Astrocyte (in vitro differentiated cells and primary cell): Measurements from ENCODE around the gene EYS.

Experiments used
- CTCF ChIP-seq: IDR thresholded peaks from 2 replicates; pipeline ENCODE4 v1.5.1; 2011; ENCODE audit warnings: low read depth, mild to moderate bottlenecking, inconsistent platforms, low read length, moderate library complexity; ENCODE audit not compliant: insufficient read depth
- EZH2 ChIP-seq: IDR thresholded peaks from 2 replicates; pipeline ENCODE4 v1.6.1; 2012; ENCODE audit warnings: mild to moderate bottlenecking, low read length, inconsistent platforms; ENCODE audit not compliant: insufficient read depth

GRCh38 chr6:65557224-65557623, 149.8 kb downstream of the EYS start:
- no peak for TF ChIP-seq EZH2
- TF ChIP-seq CTCF: no peak
